MV-4-11 (cell line): ENCODE results near the gene CHD1.

Source experiments
- DNase-seq: peaks from one replicate; lab custom pipeline; 2025; lab: John Stamatoyannopoulos, UW

CHD1 gene

DNA sequence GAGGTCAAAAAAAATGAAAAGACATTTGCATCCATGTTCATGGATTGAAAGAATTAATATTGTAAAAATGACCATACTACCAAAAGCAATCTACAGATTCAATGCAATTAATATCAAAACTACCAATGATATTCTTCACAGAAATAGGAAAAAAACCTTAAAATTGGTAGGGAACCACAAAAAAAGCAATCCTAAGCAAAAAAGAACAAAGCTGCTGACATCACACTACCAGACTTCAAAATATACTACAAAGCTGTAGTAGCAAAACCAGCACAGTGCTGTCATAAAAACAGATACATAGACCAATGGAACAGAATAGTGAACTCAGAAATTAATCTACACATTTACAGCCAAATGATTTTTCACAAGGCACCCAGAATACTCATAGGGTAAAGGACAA, 121.0 kb downstream of the CHD1 start:
- DNase-seq = no peak

DNA sequence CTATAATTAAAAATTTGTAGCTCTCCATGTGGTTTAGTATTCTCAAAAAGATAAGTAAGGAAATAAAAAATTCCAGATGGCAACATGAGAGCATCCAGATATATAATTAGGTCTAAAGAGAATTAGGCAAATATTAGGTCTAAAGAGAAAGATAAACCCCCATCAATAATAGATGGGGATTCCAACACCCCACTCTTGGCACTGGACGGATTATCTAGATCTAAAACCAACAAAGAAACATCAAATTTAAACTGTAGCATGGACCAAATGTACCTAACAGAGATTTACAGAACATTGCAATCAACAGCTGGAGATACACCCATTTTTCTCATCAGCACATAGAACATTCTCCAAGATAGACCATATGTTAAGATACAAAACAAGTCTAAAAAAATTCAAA, 123.7 kb downstream of the CHD1 start:
- DNase-seq = no peak

DNA sequence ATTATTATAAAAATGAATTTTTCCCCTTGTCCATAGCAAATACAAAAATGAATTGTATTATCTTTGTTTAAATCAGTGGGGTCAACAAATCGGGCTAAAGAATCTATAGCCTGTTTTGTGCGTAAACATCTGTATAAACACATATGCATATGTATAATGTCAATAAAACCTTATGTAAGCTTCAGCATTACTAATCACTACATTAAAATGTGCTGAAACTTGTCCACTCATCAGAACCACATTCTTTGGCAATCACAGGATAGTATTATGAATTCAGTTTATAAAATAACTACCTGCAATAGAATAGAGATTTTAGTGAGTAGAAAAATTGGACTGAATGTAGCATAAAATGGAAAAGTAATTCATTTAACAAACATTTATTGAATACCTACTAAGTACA, 124.7 kb downstream of the CHD1 start:
- no peak for DNase-seq
